ENCODE data around the gene CST7. TPM values are rescaled to one million over a fixed set of nuclear protein-coding genes. Genes with fewer than 3 reads are reported as not detected.

The CST7 gene
- total RNA-seq, 2 donors from 2014 or later, result 0.47 to 1.1 TPM

DNA sequence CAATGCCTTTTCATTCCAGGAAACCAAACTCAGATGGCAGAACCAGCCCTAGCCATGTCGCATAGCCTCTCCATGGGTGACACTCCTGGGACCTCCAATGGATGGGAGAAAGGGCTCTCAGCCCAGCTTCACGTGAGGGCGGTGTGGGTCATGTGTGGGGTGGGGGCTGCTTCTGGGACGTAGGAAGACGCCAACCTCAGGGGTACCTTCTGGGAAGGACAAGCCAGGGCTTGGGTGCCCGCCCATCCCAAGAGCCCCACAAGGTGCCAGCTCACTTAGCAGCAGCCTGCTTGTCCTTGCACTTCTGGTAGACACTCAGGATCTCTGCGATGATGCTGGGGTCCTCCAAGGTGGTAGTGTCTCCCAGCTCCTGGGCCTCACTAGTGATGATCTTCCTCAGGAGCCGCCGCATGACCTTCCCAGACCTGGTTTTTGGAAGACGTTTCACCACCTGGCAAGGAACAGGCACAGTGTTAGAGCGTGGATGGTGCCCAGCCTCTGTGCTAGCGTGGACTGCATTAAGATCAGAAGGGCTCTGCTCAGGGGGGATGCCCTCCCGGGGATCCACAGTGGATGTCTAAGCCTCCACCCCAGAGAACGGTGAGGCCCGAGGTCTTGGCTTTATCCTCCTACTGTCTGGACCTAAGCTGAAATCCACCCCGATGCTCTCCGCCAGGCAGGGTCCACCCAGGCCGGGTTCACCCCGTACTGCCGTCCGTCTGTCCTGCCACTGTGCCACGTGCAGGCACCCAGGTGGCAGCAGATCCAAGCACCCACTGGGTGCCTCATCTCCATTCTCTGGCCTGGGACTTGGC is 58.6 kb downstream of the CST7 start:
- H3K27me3 ChIP-seq, result no peaks in the 10 kb centered on the region
- no peak overlapping the region for H3K27ac ChIP-seq
- H3K9me3 ChIP-seq, result no peaks in the 10 kb centered on the region
- TF ChIP-seq, protein P1, sequence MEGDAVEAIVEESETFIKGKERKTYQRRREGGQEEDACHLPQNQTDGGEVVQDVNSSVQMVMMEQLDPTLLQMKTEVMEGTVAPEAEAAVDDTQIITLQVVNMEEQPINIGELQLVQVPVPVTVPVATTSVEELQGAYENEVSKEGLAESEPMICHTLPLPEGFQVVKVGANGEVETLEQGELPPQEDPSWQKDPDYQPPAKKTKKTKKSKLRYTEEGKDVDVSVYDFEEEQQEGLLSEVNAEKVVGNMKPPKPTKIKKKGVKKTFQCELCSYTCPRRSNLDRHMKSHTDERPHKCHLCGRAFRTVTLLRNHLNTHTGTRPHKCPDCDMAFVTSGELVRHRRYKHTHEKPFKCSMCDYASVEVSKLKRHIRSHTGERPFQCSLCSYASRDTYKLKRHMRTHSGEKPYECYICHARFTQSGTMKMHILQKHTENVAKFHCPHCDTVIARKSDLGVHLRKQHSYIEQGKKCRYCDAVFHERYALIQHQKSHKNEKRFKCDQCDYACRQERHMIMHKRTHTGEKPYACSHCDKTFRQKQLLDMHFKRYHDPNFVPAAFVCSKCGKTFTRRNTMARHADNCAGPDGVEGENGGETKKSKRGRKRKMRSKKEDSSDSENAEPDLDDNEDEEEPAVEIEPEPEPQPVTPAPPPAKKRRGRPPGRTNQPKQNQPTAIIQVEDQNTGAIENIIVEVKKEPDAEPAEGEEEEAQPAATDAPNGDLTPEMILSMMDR (IDR thresholded peaks at IDR 0.05), result no peak
- H3K9ac ChIP-seq (ENCODE audit: low read depth in 2 of 2, low read length in 2 of 2), result no peak overlapping the region
- H3K4me3 ChIP-seq, result no peak overlapping the region
- no peaks in the 10 kb centered on the region for H3K4me1 ChIP-seq
- intact Hi-C loops (cut with DNase I), result no loop called here
- peak; percentile 16 for DNase-seq
- H3K36me3 ChIP-seq, result no peaks in the 10 kb centered on the region

DNA sequence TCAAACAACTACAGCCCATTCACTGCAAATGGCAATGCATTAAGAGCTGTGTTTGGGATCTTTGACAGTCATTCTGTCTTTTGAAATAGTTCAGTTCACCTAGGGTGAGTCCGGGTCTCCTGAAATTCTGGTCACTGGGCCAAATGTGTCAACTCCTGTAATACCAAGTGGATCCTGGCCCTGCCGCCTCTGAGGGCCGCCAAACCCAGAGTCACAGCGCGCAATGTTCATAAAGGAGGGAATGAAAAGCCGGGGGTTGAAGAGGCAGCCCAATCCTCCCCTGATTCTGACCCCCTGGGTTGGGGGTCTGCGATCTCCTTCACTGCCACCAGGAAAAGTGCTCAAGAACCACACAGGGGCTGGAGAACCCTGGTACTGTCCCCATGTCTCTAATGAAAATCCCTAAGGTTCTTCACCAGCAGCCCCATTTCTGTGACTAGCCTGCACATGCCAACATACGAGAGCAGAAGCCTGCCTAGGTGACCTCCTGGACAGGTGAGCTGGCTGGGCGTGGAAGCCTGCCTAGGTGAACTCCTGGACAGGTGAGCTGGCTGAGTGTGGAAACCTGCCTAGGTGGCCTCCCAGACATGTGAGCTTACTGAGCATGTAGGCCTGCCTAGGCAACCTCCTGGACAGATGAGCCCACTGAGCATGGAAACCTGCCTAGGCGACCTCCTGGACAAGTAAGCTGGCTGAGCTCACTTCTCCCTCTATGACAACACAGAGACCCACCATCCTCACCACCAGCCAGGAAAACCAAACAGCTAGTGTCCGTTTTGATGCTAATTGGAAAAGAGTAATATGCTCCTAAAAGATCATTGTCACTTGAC is 59.5 kb downstream of the CST7 start:
- Histone ChIP-seq H3K27ac (no peak overlapping the region), H3K9me3 (no peaks in the 10 kb centered on the region), H3K36me3 (no peaks in the 10 kb centered on the region), H3K9ac (ENCODE audit: low read depth in 2 of 2, low read length in 2 of 2) (no peak overlapping the region), H3K4me1 (no peaks in the 10 kb centered on the region), H3K27me3 (no peaks in the 10 kb centered on the region), H3K4me3 (no peak overlapping the region)
- TF ChIP-seq, protein P1 (IDR thresholded peaks at IDR 0.05), result no peak
- intact Hi-C loops (cut with DNase I), result no loop called here
- DNase-seq, result no peak

Other genes with a start within 250 kb of the CST7 start
- gene APMAP, start 43.5 kb downstream of the CST7 start, total RNA-seq, result 10 to 100 TPM; 43.9 to 63.3 TPM
- gene ACSS1, start 108.9 kb downstream of the CST7 start, total RNA-seq, result 10 to 100 TPM; 29.0 to 32.0 TPM
- gene VSX1, start 132.9 kb downstream of the CST7 start, total RNA-seq, result not detected
- 100 to 1,000 TPM; 120 to 201 TPM for gene ENTPD6, start 246.4 kb downstream of the CST7 start, total RNA-seq

Data from colonic mucosa (tissue), 4 donors.